HepG2 (cell line): ENCODE data around the gene FASTK. TPM values are rescaled to one million over a fixed set of nuclear protein-coding genes. Genes with fewer than 3 reads are reported as not detected.

Experiments used
- ATAC-seq: fragments of 200-7000 bp; cut with Tn5 transposase; 3 replicates; pipeline ENCODE4 v1.9.1; 2020; ENCODE audit warnings: mild to moderate bottlenecking, moderate library complexity
- BruUV-seq: library from RNA; stranded (reverse); fragments of 400-500 nt; replicated peaks from 2 replicates; lab custom pipeline; 2021; lab: Mats Ljungman, UMichigan
- CTCF ChIA-PET: fragments of 300-600 bp; formaldehyde crosslinking; extraction: SDS; loops from one replicate; lab custom pipeline; 2021; ENCODE audit warnings: low total read pairs, inconsistent platforms, low intra/inter-chr PET ratio; lab: Yijun Ruan, JAX
- POLR2A ChIA-PET: fragments of 350-600 bp; sonication (Branson Sonifier 250); formaldehyde crosslinking; loops from one replicate; lab custom pipeline; 2020; ENCODE audit warnings: antibody characterized with exemption, inconsistent platforms; lab: Yijun Ruan, JAX
- DNase-seq: peaks from one replicate; pipeline ENCODE4 v3.0.0-alpha.2; 2015; ENCODE audit warnings: low spot score
- FAIRE-seq: peaks from 3 replicates; lab custom pipeline; 2011; peaks lifted over from hg19 to GRCh38; lab: Jason Lieb, UNC
- H2AFZ ChIP-seq: one replicate; pipeline ENCODE4 v1.6.1; 2011; ENCODE audit warnings: low read length, inconsistent platforms
- H3K27ac ChIP-seq: fragments of 300-600 bp; 3 replicates; pipeline ENCODE4 v1.8.0; 2011; ENCODE audit warnings: mixed run types, mild to moderate bottlenecking, mixed read lengths, low read length, inconsistent platforms; ENCODE audit not compliant: insufficient read depth; ENCODE audit errors: extremely low read length
- H3K27me3 ChIP-seq, 2 experiments: fragments of 200-600 bp in 1 of 2; 2 replicates in 1 of 2; 3 replicates in 1 of 2; pipeline versions ENCODE4 v1.6.0 to v1.8.0; 2011; ENCODE audit warnings: low read length in 2 of 2, mild to moderate bottlenecking in 2 of 2, moderate library complexity in 2 of 2, inconsistent platforms in 1 of 2; ENCODE audit not compliant: insufficient read depth in 2 of 2, control insufficient read depth in 1 of 2
- H3K36me3 ChIP-seq, 2 experiments: fragments of 200-600 bp in 1 of 2; replicated peaks in 1 of 2; 2 replicates in 1 of 2; 3 replicates in 1 of 2; pipeline versions ENCODE4 v1.5.1 to v1.8.0; 2011; ENCODE audit warnings: low read length in 2 of 2, inconsistent platforms in 1 of 2; ENCODE audit not compliant: insufficient read depth in 2 of 2, control insufficient read depth in 1 of 2
- H3K4me1 ChIP-seq: 2 replicates; pipeline ENCODE4 v1.5.1; 2012; ENCODE audit warnings: low read length, inconsistent platforms; ENCODE audit not compliant: insufficient read depth
- H3K4me2 ChIP-seq: 2 replicates; pipeline ENCODE4 v1.6.0; 2011; ENCODE audit warnings: low read depth, low read length, inconsistent platforms
- H3K4me3 ChIP-seq, 3 experiments: fragments of 200-600 bp in 1 of 3; sonication (generic), shearing (Covaris generic) in 1 of 3; replicated peaks in 1 of 3; 2 replicates each; pipeline ENCODE4 v1.5.1; 2011 to 2016; ENCODE audit warnings: low read length in 3 of 3, inconsistent platforms in 2 of 3, low read depth in 2 of 3, mild to moderate bottlenecking in 2 of 3, control low read depth in 1 of 3, mixed read lengths in 1 of 3; ENCODE audit not compliant: insufficient read depth in 1 of 3
- H3K79me2 ChIP-seq: one replicate; pipeline ENCODE4 v1.6.1; 2011; ENCODE audit warnings: low read length, inconsistent platforms; ENCODE audit not compliant: insufficient read depth
- H3K9ac ChIP-seq: 2 replicates; pipeline ENCODE4 v1.6.0; 2011; ENCODE audit warnings: mild to moderate bottlenecking, low read depth, low read length, inconsistent platforms; ENCODE audit not compliant: insufficient read depth
- H3K9me3 ChIP-seq: 2 replicates; pipeline ENCODE4 v1.5.1; 2012; ENCODE audit warnings: mild to moderate bottlenecking, low read length
- H4K20me1 ChIP-seq: 2 replicates; pipeline ENCODE4 v1.6.0; 2011; ENCODE audit warnings: inconsistent platforms, mild to moderate bottlenecking, low read length, moderate library complexity; ENCODE audit not compliant: insufficient read depth
- ELF4 ChIP-seq: sonication (generic); formaldehyde crosslinking; IDR thresholded peaks from 2 replicates; pipeline ENCODE4 v1.5.0; 2020; ENCODE audit warnings: missing genetic modification reagents, mild to moderate bottlenecking, moderate library complexity, borderline replicate concordance
- HINFP ChIP-seq: sonication (generic); formaldehyde crosslinking; IDR thresholded peaks from 2 replicates; pipeline ENCODE4 v1.4.0; 2020; ENCODE audit warnings: low read depth, mild to moderate bottlenecking, missing genetic modification reagents
- KLF15 ChIP-seq: sonication (generic); formaldehyde crosslinking; IDR thresholded peaks from 2 replicates; pipeline ENCODE4 v1.8.1; 2023; ENCODE audit warnings: borderline replicate concordance, mild to moderate bottlenecking, inconsistent platforms, missing genetic modification reagents, mixed read lengths
- KMT2B ChIP-seq: IDR thresholded peaks from 2 replicates; pipeline ENCODE4 v1.6.1; 2016; ENCODE audit warnings: missing genetic modification reagents, missing compliant biosample characterization
- LBX2 ChIP-seq: sonication (generic); formaldehyde crosslinking; IDR thresholded peaks from 2 replicates; pipeline ENCODE4 v1.5.0; 2020; ENCODE audit warnings: missing genetic modification reagents, mild to moderate bottlenecking, borderline replicate concordance
- MAFK ChIP-seq, 2 experiments: IDR thresholded peaks in 1 of 2; conservative IDR thresholded peaks in 1 of 2; 2 replicates each; pipeline ENCODE4 v1.6.1; 2011; ENCODE audit warnings: improper control_type of control experiment in 2 of 2, low read length in 2 of 2
- MTA1 ChIP-seq: sonication (generic); formaldehyde crosslinking; IDR thresholded peaks from 2 replicates; pipeline ENCODE4 v1.4.0; 2020; ENCODE audit warnings: missing genetic modification reagents, mild to moderate bottlenecking, borderline replicate concordance
- SMC3 ChIP-seq: IDR thresholded peaks from 2 replicates; pipeline ENCODE4 v1.6.1; 2011; ENCODE audit warnings: low read length, improper control_type of control experiment
- ZNF10 ChIP-seq: sonication (generic); formaldehyde crosslinking; IDR thresholded peaks from 2 replicates; pipeline ENCODE4 v1.4.0; 2020; ENCODE audit warnings: mild to moderate bottlenecking, low read depth, missing genetic modification reagents, borderline replicate concordance
- ZNF335 ChIP-seq: sonication (generic); formaldehyde crosslinking; IDR thresholded peaks from 2 replicates; pipeline ENCODE4 v1.4.0; 2020; ENCODE audit warnings: missing genetic modification reagents
- ZNF629 ChIP-seq: sonication (generic); formaldehyde crosslinking; conservative IDR thresholded peaks from 2 replicates; pipeline ENCODE4 v1.5.0; 2020; ENCODE audit warnings: missing genetic modification reagents
- ZNF703 ChIP-seq: sonication (generic); formaldehyde crosslinking; IDR thresholded peaks from 2 replicates; pipeline ENCODE4 v1.5.1; 2020; ENCODE audit warnings: missing genetic modification reagents, mild to moderate bottlenecking, moderate library complexity, borderline replicate concordance
- ZNF724P ChIP-seq: sonication (generic); formaldehyde crosslinking; IDR thresholded peaks from 2 replicates; pipeline ENCODE4 v1.8.0; 2022; ENCODE audit warnings: missing genetic modification reagents, borderline replicate concordance
- WGBS: methylation state at CpG from one replicate; pipeline ENCODE4 v1.1.6; 2017; ENCODE audit warnings: low lambda C conversion rate; 5-methylcytosine and 5-hydroxymethylcytosine counted together
- in situ Hi-C: cut with HindIII; loops from 2 replicates; pipeline ENCODE4 v1.10.0; 2017; ENCODE audit warnings: low pct_unique_long_range_greater_than_20kb; ENCODE audit not compliant: extremely low pct_ligation_motif_present
- intact Hi-C: fragments of 100-400 bp; cut with micrococcal nuclease; formaldehyde crosslinking; loops from one replicate; pipeline ENCODE4 v1.10.0; 2022; ENCODE audit not compliant: unreplicated experiment
- polyA plus RNA-seq, 8 experiments: library from polyadenylated mRNA; depleted of rRNA in 3 of 8; stranded (reverse) in 7 of 8; unstranded in 1 of 8; fragments of >200 nt; fragmentation: Illumina TruSeq in 4 of 8; extraction: Trizol in 4 of 8; gene quantifications; 2 replicates each; pipeline versions ENCODE4 v1.2.1 to v1.2.3, GENCODE V29; 2011 to 2016; ENCODE audit warnings: low read depth in 4 of 8, missing spikeins in 1 of 8, mixed read lengths in 1 of 8; ENCODE audit not compliant: insufficient read depth in 1 of 8
- total RNA-seq, 5 experiments: library from RNA; depleted of rRNA; stranded (reverse); fragments of >200 nt; fragmentation: Illumina TruSeq; extraction: Trizol; gene quantifications; 2 replicates each; pipeline ENCODE4 v1.2.3, GENCODE V29; 2016; ENCODE audit warnings: low read depth in 1 of 5
- TF ChIP-seq, protein P1 (sequence below): sonication (generic); formaldehyde crosslinking; IDR thresholded peaks from 2 replicates; pipeline ENCODE4 v1.4.0; 2020; ENCODE audit warnings: missing genetic modification reagents
- TF ChIP-seq, protein P2 (sequence below): sonication (generic); formaldehyde crosslinking; IDR thresholded peaks from 2 replicates; pipeline ENCODE4 v1.8.0; 2022; ENCODE audit warnings: low read depth, missing genetic modification reagents

FASTK gene
- total and polyA plus RNA-seq, 2 of the 13 experiments (the other 11 are each of a cell fraction or from before 2014, with no cell fraction given), result 52.9 to 55.7 TPM

DNA sequence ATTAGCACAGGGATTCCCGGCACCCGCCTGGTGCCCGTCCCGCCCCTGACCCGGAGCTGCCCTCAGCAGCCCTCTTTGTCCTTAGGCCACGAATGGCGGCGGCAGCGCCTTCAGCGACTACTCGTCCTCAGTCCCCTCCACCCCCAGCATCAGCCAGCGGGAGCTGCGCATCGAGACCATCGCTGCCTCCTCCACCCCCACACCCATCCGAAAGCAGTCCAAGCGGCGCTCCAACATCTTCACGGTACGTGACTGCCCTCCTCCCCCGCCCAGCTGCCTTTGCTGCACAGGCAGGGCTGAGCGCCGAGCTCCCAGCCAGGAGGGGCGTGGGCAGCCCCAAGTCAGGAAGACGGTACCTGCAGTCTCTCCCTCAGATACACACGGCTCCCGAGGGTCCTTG is 39.3 kb upstream of the FASTK start (continued):
- TF ChIP-seq ZNF335 (CRISPR knock-in tag) (no peak), HINFP (CRISPR knock-in tag) (no peak), ELF4 (CRISPR knock-in tag) (no peak), SMC3 (no peak), ZNF724P (CRISPR knock-in tag) (no peak), ZNF629 (CRISPR knock-in tag) (no peak), ZNF703 (CRISPR knock-in tag) (no peak), LBX2 (CRISPR knock-in tag) (no peak), KMT2B (CRISPR knock-in tag) (no peak)

- no peak overlapping the region for H3K27ac ChIP-seq
- TF ChIP-seq MTA1 (CRISPR knock-in tag) (no peak), MAFK (conservative IDR thresholded peaks at IDR 0.05 in 1 of 2, IDR thresholded peaks at IDR 0.05 in 1 of 2; ENCODE audit: low read length in 2 of 2) (no peak), ZNF10 (no peak), KLF15 (CRISPR knock-in tag) (no peak)
- TF ChIP-seq, protein P1, sequence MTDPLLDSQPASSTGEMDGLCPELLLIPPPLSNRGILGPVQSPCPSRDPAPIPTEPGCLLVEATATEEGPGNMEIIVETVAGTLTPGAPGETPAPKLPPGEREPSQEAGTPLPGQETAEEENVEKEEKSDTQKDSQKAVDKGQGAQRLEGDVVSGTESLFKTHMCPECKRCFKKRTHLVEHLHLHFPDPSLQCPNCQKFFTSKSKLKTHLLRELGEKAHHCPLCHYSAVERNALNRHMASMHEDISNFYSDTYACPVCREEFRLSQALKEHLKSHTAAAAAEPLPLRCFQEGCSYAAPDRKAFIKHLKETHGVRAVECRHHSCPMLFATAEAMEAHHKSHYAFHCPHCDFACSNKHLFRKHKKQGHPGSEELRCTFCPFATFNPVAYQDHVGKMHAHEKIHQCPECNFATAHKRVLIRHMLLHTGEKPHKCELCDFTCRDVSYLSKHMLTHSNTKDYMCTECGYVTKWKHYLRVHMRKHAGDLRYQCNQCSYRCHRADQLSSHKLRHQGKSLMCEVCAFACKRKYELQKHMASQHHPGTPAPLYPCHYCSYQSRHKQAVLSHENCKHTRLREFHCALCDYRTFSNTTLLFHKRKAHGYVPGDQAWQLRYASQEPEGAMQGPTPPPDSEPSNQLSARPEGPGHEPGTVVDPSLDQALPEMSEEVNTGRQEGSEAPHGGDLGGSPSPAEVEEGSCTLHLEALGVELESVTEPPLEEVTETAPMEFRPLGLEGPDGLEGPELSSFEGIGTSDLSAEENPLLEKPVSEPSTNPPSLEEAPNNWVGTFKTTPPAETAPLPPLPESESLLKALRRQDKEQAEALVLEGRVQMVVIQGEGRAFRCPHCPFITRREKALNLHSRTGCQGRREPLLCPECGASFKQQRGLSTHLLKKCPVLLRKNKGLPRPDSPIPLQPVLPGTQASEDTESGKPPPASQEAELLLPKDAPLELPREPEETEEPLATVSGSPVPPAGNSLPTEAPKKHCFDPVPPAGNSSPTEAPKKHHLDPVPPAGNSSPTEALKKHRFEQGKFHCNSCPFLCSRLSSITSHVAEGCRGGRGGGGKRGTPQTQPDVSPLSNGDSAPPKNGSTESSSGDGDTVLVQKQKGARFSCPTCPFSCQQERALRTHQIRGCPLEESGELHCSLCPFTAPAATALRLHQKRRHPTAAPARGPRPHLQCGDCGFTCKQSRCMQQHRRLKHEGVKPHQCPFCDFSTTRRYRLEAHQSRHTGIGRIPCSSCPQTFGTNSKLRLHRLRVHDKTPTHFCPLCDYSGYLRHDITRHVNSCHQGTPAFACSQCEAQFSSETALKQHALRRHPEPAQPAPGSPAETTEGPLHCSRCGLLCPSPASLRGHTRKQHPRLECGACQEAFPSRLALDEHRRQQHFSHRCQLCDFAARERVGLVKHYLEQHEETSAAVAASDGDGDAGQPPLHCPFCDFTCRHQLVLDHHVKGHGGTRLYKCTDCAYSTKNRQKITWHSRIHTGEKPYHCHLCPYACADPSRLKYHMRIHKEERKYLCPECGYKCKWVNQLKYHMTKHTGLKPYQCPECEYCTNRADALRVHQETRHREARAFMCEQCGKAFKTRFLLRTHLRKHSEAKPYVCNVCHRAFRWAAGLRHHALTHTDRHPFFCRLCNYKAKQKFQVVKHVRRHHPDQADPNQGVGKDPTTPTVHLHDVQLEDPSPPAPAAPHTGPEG, result no peak
- TF ChIP-seq, protein P2, sequence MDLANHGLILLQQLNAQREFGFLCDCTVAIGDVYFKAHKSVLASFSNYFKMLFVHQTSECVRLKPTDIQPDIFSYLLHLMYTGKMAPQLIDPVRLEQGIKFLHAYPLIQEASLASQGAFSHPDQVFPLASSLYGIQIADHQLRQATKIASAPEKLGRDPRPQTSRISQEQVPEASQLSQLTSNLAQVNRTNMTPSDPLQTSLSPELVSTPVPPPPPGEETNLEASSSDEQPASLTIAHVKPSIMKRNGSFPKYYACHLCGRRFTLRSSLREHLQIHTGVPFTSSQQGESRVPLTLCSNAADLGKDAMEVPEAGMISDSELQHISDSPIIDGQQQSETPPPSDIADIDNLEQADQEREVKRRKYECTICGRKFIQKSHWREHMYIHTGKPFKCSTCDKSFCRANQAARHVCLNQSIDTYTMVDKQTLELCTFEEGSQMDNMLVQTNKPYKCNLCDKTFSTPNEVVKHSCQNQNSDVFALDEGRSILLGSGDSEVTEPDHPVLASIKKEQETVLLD, result no peak
- ChIA-PET CTCF (no interaction called here), POLR2A (no interaction called here)
- peaks cover 9% of the 10 kb centered on the region; the same call in 1 of the 2 replicates for H4K20me1 ChIP-seq
- no peaks in the 10 kb centered on the region for H3K27me3 ChIP-seq
- peaks cover 21 to 45% of the 10 kb centered on the region in 2 experiments; a peak in 4 of 5 replicates for H3K36me3 ChIP-seq
- no peaks in the 10 kb centered on the region for H3K4me1 ChIP-seq
- no peak for DNase-seq
- H3K4me3 ChIP-seq, result no peak overlapping the region
- no TSS peak for BruUV-seq
- in situ Hi-C loops, result no loop called here
- H3K9me3 ChIP-seq, result no peaks in the 10 kb centered on the region
- no peak overlapping the region for H3K9ac ChIP-seq
- 98% methylated on average over 9 of the region's 13 CpGs for WGBS
- no peak overlapping the region for H3K4me2 ChIP-seq
- intact Hi-C loops, result no loop called here
- FAIRE-seq, result no peak
- no peak overlapping the region for H2AFZ ChIP-seq
- no peak for ATAC-seq
- H3K79me2 ChIP-seq, result peaks cover 5% of the 10 kb centered on the region
Observed at GRCh38 chr7:151119055-151119415, 38.4 kb upstream of the FASTK start.
